ENCODE measurements around the gene COL2A1.
"Not testable (repeated sequence)": the region's sequence is repeated elsewhere in the genome, so short reads cannot be mapped to it uniquely, and the experiment has no call there.

COL2A1 gene

GRCh38 chr12:47975036-47975620 is 29.1 kb downstream of the COL2A1 start:
- H3K4me3 ChIP-seq (ENCODE audit: low read length), result no peak overlapping the region
- no peak for TF ChIP-seq ZNF274 (IDR thresholded peaks at IDR 0.05; ENCODE audit: low read depth, low read length)

GRCh38 chr12:47973870-47974269 is 30.4 kb downstream of the COL2A1 start:
- no peak overlapping the region for H3K4me3 ChIP-seq (ENCODE audit: low read length)
- TF ChIP-seq ZNF274 (IDR thresholded peaks at IDR 0.05; ENCODE audit: low read depth, low read length), result no peak

- no peak for TF ChIP-seq ZNF274 (IDR thresholded peaks at IDR 0.05; ENCODE audit: low read depth, low read length)
Observed at GRCh38 chr12:47972895-47973294, 31.4 kb downstream of the COL2A1 start.

GRCh38 chr12:47970843-47971242 is 33.4 kb downstream of the COL2A1 start:
- H3K4me3 ChIP-seq (ENCODE audit: low read length), result no peak overlapping the region
- TF ChIP-seq ZNF274 (IDR thresholded peaks at IDR 0.05; ENCODE audit: low read depth, low read length), result no peak

More at GRCh38 chr12:47972895-47973294, 31.4 kb downstream of the COL2A1 start:
- H3K4me3 ChIP-seq (ENCODE audit: low read length), result no peak overlapping the region

- H3K4me3 ChIP-seq (ENCODE audit: low read length), result no peak overlapping the region
- no peak for TF ChIP-seq ZNF274 (IDR thresholded peaks at IDR 0.05; ENCODE audit: low read depth, low read length)
Observed at GRCh38 chr12:47969845-47970244, 34.4 kb downstream of the COL2A1 start.

GRCh38 chr12:47967461-47968321 is 36.6 kb downstream of the COL2A1 start:
- no peak overlapping the region for H3K4me3 ChIP-seq (ENCODE audit: low read length)
- no peak for TF ChIP-seq ZNF274 (IDR thresholded peaks at IDR 0.05; ENCODE audit: low read depth, low read length)

GRCh38 chr12:47965581-47965980 is 38.7 kb downstream of the COL2A1 start:
- TF ChIP-seq ZNF274 (IDR thresholded peaks at IDR 0.05; ENCODE audit: low read depth, low read length), result no peak
- no peak overlapping the region for H3K4me3 ChIP-seq (ENCODE audit: low read length)

GRCh38 chr12:47964106-47964728 is 40.1 kb downstream of the COL2A1 start:
- TF ChIP-seq ZNF274 (IDR thresholded peaks at IDR 0.05; ENCODE audit: low read depth, low read length), result no peak

GRCh38 chr12:47963340-47964040 is 40.8 kb downstream of the COL2A1 start, which contains the start of gene TMEM106C:
Gene TMEM106C, plus strand, starts transcription at chr12:47963596. Its CDS starts 641 bp downstream, at chr12:47964237.
- H3K4me3 ChIP-seq (ENCODE audit: low read length), result peak within 1 kb of the TSS; percentile 77
- no peak for TF ChIP-seq ZNF274 (IDR thresholded peaks at IDR 0.05; ENCODE audit: low read depth, low read length)

More at GRCh38 chr12:47964106-47964728, 40.1 kb downstream of the COL2A1 start:
- H3K4me3 ChIP-seq (ENCODE audit: low read length), result peak overlapping the region; percentile 77

GRCh38 chr12:47962198-47962597 is 42.1 kb downstream of the COL2A1 start:
- H3K4me3 ChIP-seq (ENCODE audit: low read length), result no peak overlapping the region
- no peak for TF ChIP-seq ZNF274 (IDR thresholded peaks at IDR 0.05; ENCODE audit: low read depth, low read length)

GRCh38 chr12:47957671-47958070 is 46.6 kb downstream of the COL2A1 start:
- H3K4me3 ChIP-seq (ENCODE audit: low read length), result not testable (repeated sequence)

- no peak overlapping the region for H3K4me3 ChIP-seq (ENCODE audit: low read length)
- no peak for TF ChIP-seq ZNF274 (IDR thresholded peaks at IDR 0.05; ENCODE audit: low read depth, low read length)
Observed at GRCh38 chr12:47955059-47955458, 49.2 kb downstream of the COL2A1 start.

- H3K4me3 ChIP-seq (ENCODE audit: low read length), result no peak overlapping the region
- TF ChIP-seq ZNF274 (IDR thresholded peaks at IDR 0.05; ENCODE audit: low read depth, low read length), result no peak
Observed at GRCh38 chr12:47954467-47955045, 49.7 kb downstream of the COL2A1 start.

GRCh38 chr12:47954058-47954457 is 50.2 kb downstream of the COL2A1 start:
- no peak for TF ChIP-seq ZNF274 (IDR thresholded peaks at IDR 0.05; ENCODE audit: low read depth, low read length)
- H3K4me3 ChIP-seq (ENCODE audit: low read length), result no peak overlapping the region

Measured in GM08714 (cell line).